ENCODE measurements around the gene ATP6V1G1.

Gene ATP6V1G1

DNA sequence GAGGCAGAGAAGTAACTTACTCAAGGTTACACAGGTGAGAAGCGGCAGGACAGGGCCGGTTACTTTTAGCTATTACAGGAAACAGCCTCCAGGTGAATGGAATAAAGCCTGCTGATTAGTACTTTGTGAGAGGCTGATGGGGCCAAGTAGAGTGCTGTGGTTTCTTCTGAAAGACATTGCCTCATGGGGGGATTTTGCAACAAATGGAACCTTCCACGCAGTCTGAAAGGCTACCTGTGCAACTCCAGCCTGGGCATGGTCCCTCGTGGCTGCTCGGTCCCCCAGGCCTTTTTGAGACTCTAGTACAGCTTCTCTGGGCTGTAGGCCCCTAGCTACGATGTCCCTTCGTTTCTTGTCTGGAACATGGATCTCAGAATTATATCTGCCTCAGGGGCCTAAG, 25.5 kb downstream of the ATP6V1G1 start:
- DNase-seq: no peak

- no peak for DNase-seq
Observed at GRCh38 chr9:114613919-114614318, 26.4 kb downstream of the ATP6V1G1 start.

DNA sequence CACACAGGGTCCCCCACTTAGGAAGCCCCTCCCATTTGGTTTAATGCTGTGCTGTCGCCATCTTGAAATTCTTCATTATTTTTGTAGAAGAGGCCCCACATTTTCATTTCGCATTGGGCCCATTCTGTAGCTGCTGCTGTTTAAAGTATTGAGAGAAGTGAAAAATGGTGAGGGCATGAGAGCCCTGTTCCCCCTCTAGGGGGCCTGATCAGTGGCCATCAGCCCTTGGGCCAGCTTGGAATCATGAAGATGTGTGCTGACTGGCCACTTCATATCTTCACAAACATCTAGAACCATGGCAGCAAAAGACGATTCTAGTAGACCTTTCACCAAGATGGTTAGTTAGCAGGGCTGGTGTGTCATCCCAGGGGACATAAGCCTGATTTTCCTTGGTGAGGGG, 26.8 kb downstream of the ATP6V1G1 start:
- DNase-seq: no peak

- DNase-seq: no peak
Observed at GRCh38 chr9:114616684-114617520, 29.3 kb downstream of the ATP6V1G1 start.

DNA sequence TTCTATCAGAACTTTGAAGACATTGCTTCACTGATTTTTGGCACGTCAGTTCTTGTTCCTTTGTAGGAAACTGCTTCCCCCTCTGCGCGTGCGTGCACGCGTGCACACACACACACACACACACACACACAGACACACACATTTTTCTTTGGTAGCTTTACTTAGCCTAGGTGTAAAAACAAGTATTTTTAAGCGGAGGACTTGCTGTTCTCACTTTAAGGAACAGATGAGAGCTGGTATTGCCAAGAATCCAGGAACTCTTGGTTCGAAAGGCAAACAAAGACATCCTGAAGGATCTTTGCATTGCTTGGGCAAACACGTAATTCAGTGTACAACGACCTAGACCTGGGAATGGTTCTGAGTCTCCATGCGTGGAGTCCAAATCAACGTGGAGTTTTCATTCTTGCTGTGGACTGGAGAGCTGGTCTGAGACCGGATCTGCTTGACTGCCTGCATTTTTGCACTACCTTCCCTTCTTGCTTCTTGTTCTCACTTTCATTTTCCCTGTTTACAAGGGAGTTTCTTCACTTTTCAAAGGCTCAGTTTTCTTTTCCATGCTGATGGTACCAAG, 31.7 kb downstream of the ATP6V1G1 start:
- DNase-seq: no peak

GRCh38 chr9:114621561-114621960, 34.0 kb downstream of the ATP6V1G1 start:
- DNase-seq: no peak

DNA sequence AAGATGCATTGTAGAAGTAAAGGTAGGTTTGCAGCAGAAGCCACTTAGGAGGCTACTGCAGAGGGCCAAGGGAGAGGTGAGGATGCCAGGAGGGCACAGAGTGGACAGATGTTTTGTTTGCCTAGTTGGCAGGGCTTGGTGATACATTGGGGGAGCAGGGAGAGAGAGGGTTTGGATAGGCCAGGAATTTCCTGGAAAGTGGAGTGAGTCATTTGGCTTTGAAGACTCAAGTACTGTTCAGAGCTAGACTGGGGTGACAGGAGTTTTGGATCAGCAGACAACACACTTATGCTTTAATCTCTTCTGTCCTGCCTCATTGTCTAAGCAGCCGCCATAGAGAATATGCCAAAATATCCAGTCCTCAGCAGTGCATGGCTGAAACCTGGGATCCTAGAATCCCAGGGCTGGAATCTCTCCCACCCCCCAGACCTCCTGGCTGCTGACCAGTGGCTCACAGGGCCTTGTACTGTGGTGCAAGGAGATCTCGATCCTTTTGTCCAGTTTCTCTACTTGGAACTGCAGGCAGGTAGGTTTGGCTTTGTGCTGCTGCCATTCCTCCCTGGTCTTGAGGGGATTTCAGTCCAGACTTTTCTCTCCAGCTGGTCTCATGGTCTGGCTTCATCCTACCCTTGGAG, 34.5 kb downstream of the ATP6V1G1 start:
- no peak for DNase-seq

GRCh38 chr9:114624677-114625076, 37.1 kb downstream of the ATP6V1G1 start:
- no peak for DNase-seq

DNA sequence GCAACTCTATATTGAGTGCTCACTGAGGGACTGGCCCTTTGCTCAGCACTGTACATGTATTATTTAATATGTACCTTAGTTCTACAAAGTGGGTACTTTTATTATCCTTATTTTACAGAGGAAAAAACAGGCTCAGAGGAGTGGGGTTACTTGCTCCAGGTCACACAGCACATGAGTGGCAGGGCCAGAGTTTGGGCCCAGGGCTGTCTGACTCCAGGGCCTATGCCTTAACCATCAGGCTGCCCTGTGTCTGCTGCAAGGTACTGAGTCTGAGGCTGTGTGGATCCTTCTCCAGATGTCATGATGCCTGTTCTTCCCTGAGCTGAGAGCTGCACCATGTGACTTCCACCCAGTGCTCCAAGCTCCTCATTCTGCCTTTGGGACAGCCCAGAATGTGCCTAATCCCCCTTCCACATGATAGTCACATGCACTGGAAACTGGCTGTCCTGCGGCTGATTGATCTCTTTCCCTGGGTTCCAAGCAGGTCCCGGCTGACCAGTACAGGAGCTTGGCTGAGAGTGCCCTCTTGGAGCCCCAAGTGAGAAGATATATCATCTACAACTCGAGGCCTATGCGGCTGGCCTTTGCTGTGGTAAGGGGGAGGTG, 38.9 kb downstream of the ATP6V1G1 start:
- DNase-seq: no peak

- DNase-seq: no peak
Observed at GRCh38 chr9:114627553-114627952, 40.0 kb downstream of the ATP6V1G1 start.

DNA sequence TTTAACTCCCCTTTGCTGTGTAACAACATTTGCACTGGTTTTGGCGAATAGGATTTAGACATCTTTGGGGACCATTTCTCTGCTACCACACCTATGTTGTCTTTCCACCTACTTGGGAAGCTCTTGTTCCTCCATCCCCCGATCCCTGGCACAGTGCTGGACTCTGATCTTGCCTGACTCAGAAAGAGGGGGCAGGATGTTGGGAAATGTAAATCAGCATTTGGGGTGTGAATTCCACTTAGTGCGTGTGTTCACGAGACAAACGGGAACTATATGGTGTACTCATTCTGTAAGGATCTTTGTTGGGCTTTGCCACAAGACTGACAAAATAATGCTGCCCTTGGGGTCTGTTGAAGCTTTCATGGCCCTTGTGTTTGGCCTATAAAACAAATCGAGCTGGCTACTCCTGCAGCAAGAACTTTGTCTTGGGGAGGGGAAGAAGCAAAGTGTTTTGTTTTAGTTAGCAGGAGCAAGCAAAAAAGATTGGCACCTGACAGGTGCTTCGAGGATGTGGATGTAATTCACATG, 42.1 kb downstream of the ATP6V1G1 start:
- DNase-seq: no peak

DNA sequence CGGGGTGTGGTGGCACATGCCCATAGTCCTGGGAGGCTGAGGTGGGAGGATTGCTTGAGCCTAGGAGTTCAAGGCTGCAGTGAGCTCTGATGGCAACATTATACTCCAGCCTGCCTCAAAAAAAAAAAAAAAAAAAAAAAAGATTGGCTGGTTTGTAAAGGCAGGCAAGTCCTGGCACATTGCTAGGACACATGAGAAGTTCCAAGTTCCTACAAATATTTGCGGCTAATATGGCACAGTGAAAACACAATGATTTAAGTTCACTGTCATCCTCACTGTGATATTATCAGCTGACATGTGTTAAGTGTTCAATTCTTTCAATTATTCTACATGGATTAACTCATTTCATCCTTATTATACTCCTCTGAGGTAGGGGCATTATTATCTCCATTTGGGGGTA, 43.6 kb downstream of the ATP6V1G1 start:
- no peak for DNase-seq

GRCh38 chr9:114633438-114634089, 46.0 kb downstream of the ATP6V1G1 start:
- no peak for DNase-seq

- DNase-seq: no peak
Observed at GRCh38 chr9:114634387-114634786, 46.8 kb downstream of the ATP6V1G1 start.

GRCh38 chr9:114638404-114638803, 50.8 kb downstream of the ATP6V1G1 start:
- DNase-seq: no peak

GRCh38 chr9:114641967-114642366, 54.4 kb downstream of the ATP6V1G1 start:
- DNase-seq: no peak

GRCh38 chr9:114643001-114643400, 55.4 kb downstream of the ATP6V1G1 start:
- no peak for DNase-seq

GRCh38 chr9:114643896-114644295, 56.3 kb downstream of the ATP6V1G1 start:
- no peak for DNase-seq

All from NCI-H1930 (cell line).